HG03558 (cell line): ENCODE results near the gene NPIPB2.
"Not testable (repeated sequence)": the region's sequence is repeated elsewhere in the genome, so short reads cannot be mapped to it uniquely, and the experiment has no call there.

Experiments
- ATAC-seq: cut with Tn5 transposase; IDR thresholded peaks from one replicate; pipeline ENCODE4 v1.9.1; 2021; ENCODE audit warnings: moderate number of reproducible peaks; ENCODE audit not compliant: unreplicated experiment; ENCODE audit errors: extremely low read depth

Gene NPIPB2

GRCh38 chr16:11962978-11963377 is 21.1 kb upstream of the NPIPB2 start:
- not testable (repeated sequence) for ATAC-seq

- ATAC-seq, result not testable (repeated sequence)
These were observed 20.6 kb upstream of the NPIPB2 start for GRCh38 chr16:11962457-11962856.

- no peak for ATAC-seq
These were observed 15.9 kb upstream of the NPIPB2 start for GRCh38 chr16:11957591-11958395.

- no peak for ATAC-seq
These were observed 14.7 kb upstream of the NPIPB2 start for GRCh38 chr16:11956558-11956957.

GRCh38 chr16:11955713-11956123 is 13.9 kb upstream of the NPIPB2 start:
- ATAC-seq, result no peak

GRCh38 chr16:11953576-11953975 is 11.7 kb upstream of the NPIPB2 start:
- ATAC-seq, result not testable (repeated sequence)

- ATAC-seq, result no peak
These were observed 8.5 kb upstream of the NPIPB2 start for GRCh38 chr16:11950388-11950787.

GRCh38 chr16:11949527-11949926 is 7.7 kb upstream of the NPIPB2 start:
- no peak for ATAC-seq

- ATAC-seq, result no peak
These were observed 7.0 kb upstream of the NPIPB2 start for GRCh38 chr16:11948819-11949218.

- ATAC-seq, result no peak
These were observed 4.6 kb upstream of the NPIPB2 start for GRCh38 chr16:11946433-11946832.

- ATAC-seq, result not testable (repeated sequence)
These were observed 14.5 kb downstream of the NPIPB2 start for GRCh38 chr16:11927350-11927749.

- ATAC-seq, result not testable (repeated sequence)
These were observed 17.8 kb downstream of the NPIPB2 start for GRCh38 chr16:11924046-11924445.

GRCh38 chr16:11916524-11917285 is 25.1 kb downstream of the NPIPB2 start:
- ATAC-seq, result no peak

GRCh38 chr16:11915644-11916523 is 26.0 kb downstream of the NPIPB2 start, which contains the start of gene GSPT1:
Gene GSPT1, minus strand, starts transcription at chr16:11915956. Its CDS starts 236 bp downstream, at chr16:11915720.
- peak; percentile 72 for ATAC-seq

GRCh38 chr16:11915114-11915643 is 26.7 kb downstream of the NPIPB2 start:
- ATAC-seq, result peak; percentile 19

- ATAC-seq, result no peak
These were observed 27.4 kb downstream of the NPIPB2 start for GRCh38 chr16:11914210-11915113.

- no peak for ATAC-seq
These were observed 28.3 kb downstream of the NPIPB2 start for GRCh38 chr16:11913425-11914079.

- ATAC-seq, result no peak
These were observed 31.9 kb downstream of the NPIPB2 start for GRCh38 chr16:11909653-11910545.
